H1 (cell line): ENCODE data around the gene KRT34. TPM values are rescaled to one million over a fixed set of nuclear protein-coding genes. Genes with fewer than 3 reads are reported as not detected.

Source experiments
- HDAC2 ChIP-seq, 2 experiments: fragments of 300-600 bp in 1 of 2; sonication (generic) in 1 of 2; IDR thresholded peaks; 2 replicates each; pipeline ENCODE4 v1.6.1; 2011 to 2012; ENCODE audit warnings: low read depth in 2 of 2, low read length in 2 of 2, mild to moderate bottlenecking in 2 of 2, moderate library complexity in 2 of 2, borderline replicate concordance in 1 of 2, inconsistent platforms in 1 of 2
- KDM1A ChIP-seq: fragments of 200-600, 300-600 bp; sonication (generic); IDR thresholded peaks from 2 replicates; pipeline ENCODE4 v1.7.1; 2016; ENCODE audit warnings: mild to moderate bottlenecking, low read length, borderline replicate concordance
- SP1 ChIP-seq: IDR thresholded peaks from 2 replicates; pipeline ENCODE4 v1.6.1; 2011; ENCODE audit warnings: low read depth, low read length
- TAF7 ChIP-seq: optimal IDR thresholded peaks from 2 replicates; pipeline ENCODE3; 2011; ENCODE audit warnings: low read depth, mild to moderate bottlenecking, inconsistent platforms, low read length, moderate library complexity, borderline replicate concordance
- polyA plus RNA-seq, 7 experiments: library from polyadenylated mRNA; depleted of rRNA in 3 of 7; stranded (reverse) in 5 of 7; unstranded in 2 of 7; fragments of >200 nt in 5 of 7; fragments of 200-250 nt in 2 of 7; gene quantifications; 1 replicate in 5 of 7; 2 replicates in 1 of 7; 4 replicates in 1 of 7; pipeline versions ENCODE4 v1.2.1 to v1.2.3, GENCODE V29; 2011 to 2013; ENCODE audit warnings: missing spikeins in 2 of 7, mixed read lengths in 2 of 7
- total RNA-seq: library from RNA; stranded (reverse); fragmentation: NEBNext Ultra II Directional; extraction: Animal tissue kit (Norgen Biotek cat#: 25700); gene quantifications from 2 replicates; pipeline ENCODE4 v1.2.1, GENCODE V29; 2021
- TF ChIP-seq, protein P1 (sequence below): IDR thresholded peaks from 2 replicates; pipeline ENCODE4 v1.6.1; 2011; ENCODE audit warnings: low read depth, mild to moderate bottlenecking, low read length; ENCODE audit not compliant: insufficient read depth

Gene KRT34
- total and polyA plus RNA-seq, 2 of the 8 experiments (the other 6 are each of a cell fraction or from before 2014, with no cell fraction given) = not detected

DNA sequence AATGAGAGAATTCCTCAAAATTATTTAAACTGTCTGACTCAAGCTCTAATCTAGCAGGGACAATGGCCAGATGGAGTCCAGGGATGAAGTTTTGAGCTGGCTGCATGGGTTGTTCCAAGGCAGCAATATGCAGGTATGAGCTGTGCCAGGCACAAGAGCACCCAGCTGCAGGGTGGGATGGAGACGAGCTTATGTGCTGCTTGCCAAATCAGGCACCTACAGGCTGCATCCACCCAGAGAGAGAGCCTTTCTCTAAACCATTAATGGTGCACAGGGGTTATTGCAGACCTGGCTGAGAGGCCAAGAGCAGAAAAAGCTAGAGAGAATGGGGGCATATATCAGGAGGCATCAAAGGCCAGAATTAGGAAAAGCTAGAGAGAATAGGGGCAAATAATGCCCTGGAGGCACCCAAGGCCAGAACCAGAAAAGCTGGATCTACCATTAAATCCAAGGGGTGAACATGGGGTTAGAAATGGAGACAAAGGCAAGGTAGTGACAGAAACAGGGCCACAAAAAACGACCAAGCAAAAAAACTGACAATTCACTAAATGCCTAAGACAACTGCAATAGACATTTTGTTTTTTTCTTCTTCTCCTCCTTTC lies 42.4 kb downstream of the KRT34 start (continued):
- TF ChIP-seq TAF7 (no peak), HDAC2 (IDR thresholded peaks at IDR 0.05; ENCODE audit: borderline replicate concordance in 1 of 2, low read depth in 2 of 2, low read length in 2 of 2) (no peak), SP1 (no peak), KDM1A (no peak)
- TF ChIP-seq, protein P1, sequence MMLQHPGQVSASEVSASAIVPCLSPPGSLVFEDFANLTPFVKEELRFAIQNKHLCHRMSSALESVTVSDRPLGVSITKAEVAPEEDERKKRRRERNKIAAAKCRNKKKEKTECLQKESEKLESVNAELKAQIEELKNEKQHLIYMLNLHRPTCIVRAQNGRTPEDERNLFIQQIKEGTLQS = no peak
- TF ChIP-seq, all 59 proteins: peak for 0
